GM12873 (cell line): ENCODE results near the gene TNK1.

Experiments
- TF ChIP-seq, protein P1 (sequence below): IDR thresholded peaks from 2 replicates; pipeline ENCODE4 v1.5.1; 2012; ENCODE audit warnings: low read depth, mild to moderate bottlenecking, moderate library complexity, low read length, control low read depth; ENCODE audit not compliant: insufficient read depth; ENCODE audit errors: missing control alignments

TNK1 gene

DNA sequence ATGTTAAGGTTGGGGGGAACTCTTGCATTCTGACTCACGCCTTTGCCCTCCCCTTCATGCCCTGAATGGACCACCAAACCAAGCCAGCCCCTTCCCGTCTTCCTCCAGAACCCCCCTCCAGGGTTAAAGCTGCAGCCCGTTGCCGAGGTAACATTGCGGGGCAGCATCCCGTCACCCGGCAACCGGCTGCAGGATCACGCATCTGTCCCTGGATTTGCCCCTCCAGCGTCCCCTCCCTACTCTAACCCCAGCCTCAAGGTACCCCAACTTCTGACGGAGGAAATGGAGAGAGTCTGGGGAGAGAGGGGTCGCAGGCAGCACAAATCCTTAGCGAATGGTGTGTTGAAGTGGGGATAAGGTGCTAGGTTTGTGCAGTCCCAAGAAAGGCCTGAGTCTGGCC is 26.2 kb downstream of the TNK1 start:
- TF ChIP-seq, protein P1, sequence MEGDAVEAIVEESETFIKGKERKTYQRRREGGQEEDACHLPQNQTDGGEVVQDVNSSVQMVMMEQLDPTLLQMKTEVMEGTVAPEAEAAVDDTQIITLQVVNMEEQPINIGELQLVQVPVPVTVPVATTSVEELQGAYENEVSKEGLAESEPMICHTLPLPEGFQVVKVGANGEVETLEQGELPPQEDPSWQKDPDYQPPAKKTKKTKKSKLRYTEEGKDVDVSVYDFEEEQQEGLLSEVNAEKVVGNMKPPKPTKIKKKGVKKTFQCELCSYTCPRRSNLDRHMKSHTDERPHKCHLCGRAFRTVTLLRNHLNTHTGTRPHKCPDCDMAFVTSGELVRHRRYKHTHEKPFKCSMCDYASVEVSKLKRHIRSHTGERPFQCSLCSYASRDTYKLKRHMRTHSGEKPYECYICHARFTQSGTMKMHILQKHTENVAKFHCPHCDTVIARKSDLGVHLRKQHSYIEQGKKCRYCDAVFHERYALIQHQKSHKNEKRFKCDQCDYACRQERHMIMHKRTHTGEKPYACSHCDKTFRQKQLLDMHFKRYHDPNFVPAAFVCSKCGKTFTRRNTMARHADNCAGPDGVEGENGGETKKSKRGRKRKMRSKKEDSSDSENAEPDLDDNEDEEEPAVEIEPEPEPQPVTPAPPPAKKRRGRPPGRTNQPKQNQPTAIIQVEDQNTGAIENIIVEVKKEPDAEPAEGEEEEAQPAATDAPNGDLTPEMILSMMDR = no peak

DNA sequence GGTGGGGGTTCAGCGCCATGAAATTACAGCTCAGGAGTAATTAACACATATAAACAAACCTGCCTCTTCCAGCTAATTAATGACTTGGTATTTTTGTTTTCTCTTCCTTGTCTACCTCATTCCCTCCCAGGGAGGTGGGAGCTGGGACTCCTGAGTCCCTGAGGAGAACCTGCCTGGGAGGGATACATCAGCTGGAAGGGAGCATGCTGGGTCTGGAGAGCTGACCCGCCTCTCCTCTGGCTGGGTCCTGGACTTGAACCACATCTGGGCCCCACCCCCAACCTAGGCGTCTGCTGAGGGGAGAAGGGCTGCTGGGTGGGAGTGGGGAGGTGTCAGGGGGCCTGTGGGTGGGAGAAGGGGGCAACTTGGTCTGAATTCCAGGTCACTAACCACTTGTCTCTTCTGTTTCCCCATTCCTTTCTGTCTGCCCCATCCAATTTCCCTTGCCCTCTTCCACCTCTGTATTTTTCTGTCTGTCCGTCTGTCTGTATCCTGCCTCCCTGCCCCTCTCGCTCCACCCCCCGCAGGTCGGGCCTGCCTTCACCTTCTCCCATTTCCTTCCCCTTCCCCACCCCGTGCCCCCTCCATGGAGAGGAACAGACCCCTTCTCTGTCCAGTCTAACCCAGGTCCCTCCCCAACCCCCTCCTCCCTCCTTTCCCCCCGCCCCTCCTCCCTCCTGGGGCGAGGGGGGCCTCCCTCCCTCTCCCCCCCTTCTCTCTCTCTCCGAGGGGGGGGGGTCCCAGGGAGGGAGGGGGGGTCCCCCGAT is 26.8 kb downstream of the TNK1 start, which contains the start of gene NLGN2:
TSS of gene NLGN2 (plus strand) at position 361 of the 767 bp plus-strand sequence. CDS start 411 bp downstream, outside the sequence.
- TF ChIP-seq, protein P1 = no peak

DNA sequence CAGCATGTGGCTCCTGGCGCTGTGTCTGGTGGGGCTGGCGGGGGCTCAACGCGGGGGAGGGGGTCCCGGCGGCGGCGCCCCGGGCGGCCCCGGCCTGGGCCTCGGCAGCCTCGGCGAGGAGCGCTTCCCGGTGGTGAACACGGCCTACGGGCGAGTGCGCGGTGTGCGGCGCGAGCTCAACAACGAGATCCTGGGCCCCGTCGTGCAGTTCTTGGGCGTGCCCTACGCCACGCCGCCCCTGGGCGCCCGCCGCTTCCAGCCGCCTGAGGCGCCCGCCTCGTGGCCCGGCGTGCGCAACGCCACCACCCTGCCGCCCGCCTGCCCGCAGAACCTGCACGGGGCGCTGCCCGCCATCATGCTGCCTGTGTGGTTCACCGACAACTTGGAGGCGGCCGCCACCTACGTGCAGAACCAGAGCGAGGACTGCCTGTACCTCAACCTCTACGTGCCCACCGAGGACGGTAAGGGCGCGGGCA is 27.4 kb downstream of the TNK1 start:
- TF ChIP-seq, protein P1 = no peak

DNA sequence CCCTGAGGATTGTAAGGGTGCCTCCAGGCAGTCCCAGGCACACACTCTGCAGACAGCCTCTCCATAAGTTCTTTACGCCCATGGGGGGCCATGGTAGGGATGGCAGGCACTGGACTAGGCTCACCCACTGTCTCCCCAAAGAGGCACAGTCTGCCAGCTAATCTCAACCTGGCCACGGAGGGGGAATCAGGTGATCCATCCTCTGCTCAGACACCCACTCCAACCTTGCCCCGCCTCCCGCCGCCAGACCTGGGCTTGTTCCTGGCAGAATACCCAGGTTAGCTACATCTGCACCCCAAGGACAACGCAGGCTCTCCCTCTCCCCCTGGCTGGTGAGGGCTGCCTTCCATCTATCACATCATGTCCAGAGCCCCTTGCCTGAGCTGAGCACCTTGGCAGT is 28.0 kb downstream of the TNK1 start:
- TF ChIP-seq, protein P1 = no peak

DNA sequence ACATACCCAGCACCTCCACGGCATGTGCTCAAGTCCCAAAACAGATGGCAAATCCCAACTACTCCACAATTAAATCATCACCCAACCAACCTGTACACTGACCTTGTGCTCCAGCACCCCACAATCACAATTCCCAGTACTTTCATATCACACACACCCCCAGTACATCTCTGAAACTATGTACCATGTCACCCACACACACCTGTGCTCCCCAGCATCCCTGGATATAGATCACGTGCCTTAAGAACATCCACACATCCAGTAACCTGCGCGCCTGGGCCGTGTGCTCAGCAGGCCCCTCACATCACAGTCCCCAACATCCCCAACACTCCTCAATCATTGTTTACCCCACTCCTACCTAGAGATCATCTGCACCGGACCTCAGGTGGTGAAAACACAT is 28.8 kb downstream of the TNK1 start:
- TF ChIP-seq, protein P1 = no peak

DNA sequence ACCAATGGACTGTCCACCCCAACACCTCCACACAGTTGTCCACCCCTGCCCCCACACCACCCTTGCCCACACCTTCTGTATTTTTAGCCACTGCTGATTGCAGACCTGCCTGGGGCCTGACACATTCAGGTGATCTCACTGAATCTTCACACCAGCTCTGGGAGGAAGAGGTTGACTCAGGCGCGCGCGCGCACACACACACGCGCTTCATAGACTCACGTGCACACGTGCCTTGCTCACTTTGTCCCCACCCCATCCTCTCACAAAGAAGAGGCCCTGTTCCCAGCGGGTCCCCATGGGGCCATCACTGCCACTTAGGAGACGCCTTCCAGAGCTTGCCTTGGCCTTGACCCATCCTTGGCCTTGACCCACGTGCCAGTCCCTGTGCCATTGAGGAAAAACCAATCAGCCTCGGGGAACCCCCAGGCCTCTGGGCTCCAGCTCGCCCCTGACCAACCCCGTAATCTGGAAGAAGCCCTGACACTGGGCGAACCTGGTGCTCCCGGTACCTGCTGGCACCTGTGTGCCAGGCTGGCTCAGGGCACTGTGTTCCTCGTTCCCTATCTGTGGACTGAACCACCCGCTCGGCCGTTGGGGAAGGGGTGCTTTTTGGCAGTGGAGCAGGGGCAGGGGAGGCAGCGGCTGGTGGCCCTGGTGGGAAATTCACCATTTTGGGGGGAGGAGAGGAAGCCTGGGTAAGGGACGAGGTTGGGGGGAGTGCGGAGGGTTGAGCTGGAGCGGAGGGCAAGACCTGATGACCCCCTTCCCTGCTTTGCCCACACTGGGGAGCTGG is 29.9 kb downstream of the TNK1 start:
- TF ChIP-seq, protein P1 = no peak

DNA sequence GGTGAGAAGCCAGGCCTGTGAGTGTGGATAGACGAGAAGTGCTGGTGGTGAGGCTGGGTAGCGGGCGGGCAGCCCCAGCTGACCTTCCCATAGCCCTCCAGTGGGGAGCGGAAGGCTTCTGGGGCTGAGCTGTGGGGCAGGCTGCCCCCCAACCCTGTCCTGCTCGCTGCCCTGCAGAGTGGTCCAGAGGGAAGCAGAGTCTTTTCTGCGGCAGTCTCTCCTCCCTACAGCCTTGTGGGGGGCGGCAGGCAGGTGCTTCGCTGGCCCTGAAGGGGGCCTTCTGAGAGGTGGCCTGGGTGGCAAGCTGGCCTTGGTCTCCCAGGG is 30.5 kb downstream of the TNK1 start:
- TF ChIP-seq, protein P1 = no peak
